CD4-positive, CD25-positive, alpha-beta regulatory T cell (primary cell): Measurements from ENCODE around the gene SEC61A2. TPM values are rescaled to one million over a fixed set of nuclear protein-coding genes. Genes with fewer than 3 reads are reported as not detected.

ENCODE experiments used
- ATAC-seq, 2 donors: fragments of 150-1000 bp; cut with Tn5 transposase; one replicate each; pipeline ENCODE4 v1.10.0; 2021; ENCODE audit warnings: low read depth in 2 of 2, moderate number of reproducible peaks in 2 of 2, moderate library complexity in 1 of 2
- DNase-seq, 3 donors: peaks; one replicate each; pipeline versions ENCODE4 v3.0.0 to v3.0.0-alpha.2; 2012 to 2022; ENCODE audit warnings: mixed read lengths in 1 of 3
- H3K27ac ChIP-seq: one replicate; pipeline ENCODE4 v1.7.0; 2013; ENCODE audit warnings: mild to moderate bottlenecking, low read length; ENCODE audit not compliant: insufficient read depth, poor library complexity, severe bottlenecking
- H3K27me3 ChIP-seq: one replicate; pipeline ENCODE4 v1.7.0; 2013; ENCODE audit warnings: low read length; ENCODE audit not compliant: control insufficient read depth, insufficient read depth
- H3K36me3 ChIP-seq: one replicate; pipeline ENCODE4 v1.7.0; 2013; ENCODE audit warnings: mild to moderate bottlenecking, low read length, moderate library complexity; ENCODE audit not compliant: control insufficient read depth, insufficient read depth
- H3K4me1 ChIP-seq: 2 replicates; pipeline ENCODE4 v1.7.0; 2013; ENCODE audit warnings: mild to moderate bottlenecking, low read length; ENCODE audit not compliant: insufficient read depth, control insufficient read depth, poor library complexity, severe bottlenecking
- H3K4me3 ChIP-seq: one replicate; pipeline ENCODE4 v1.7.0; 2013; ENCODE audit warnings: low read depth, mild to moderate bottlenecking, low read length, moderate library complexity
- H3K9me3 ChIP-seq, 2 experiments: 1 replicate in 1 of 2; 2 replicates in 1 of 2; pipeline ENCODE4 v1.7.0; 2013; ENCODE audit warnings: low read length in 2 of 2, mild to moderate bottlenecking in 1 of 2, moderate library complexity in 1 of 2; ENCODE audit not compliant: control insufficient read depth in 2 of 2
- H3K27ac Mint-ChIP-seq, 3 donors: one replicate each; pipeline ENCODE4 v1.8.0; 2020 to 2022; ENCODE audit warnings: mild to moderate bottlenecking in 3 of 3, mixed read lengths in 3 of 3, moderate library complexity in 2 of 3
- H3K27me3 Mint-ChIP-seq: one replicate; pipeline ENCODE4 v1.8.0; 2022; ENCODE audit warnings: mild to moderate bottlenecking, mixed read lengths
- H3K36me3 Mint-ChIP-seq: one replicate; pipeline ENCODE4 v1.8.0; 2020; ENCODE audit warnings: mixed read lengths
- H3K4me1 Mint-ChIP-seq, 4 donors: one replicate each; pipeline ENCODE4 v1.8.0; 2020 to 2022; ENCODE audit warnings: mixed read lengths in 4 of 4, mild to moderate bottlenecking in 1 of 4
- H3K4me3 Mint-ChIP-seq, 4 donors: one replicate each; pipeline ENCODE4 v1.8.0; 2020 to 2022; ENCODE audit warnings: mild to moderate bottlenecking in 4 of 4, mixed read lengths in 4 of 4, moderate library complexity in 3 of 4
- H3K9me3 Mint-ChIP-seq, 7 donors: one replicate each; pipeline ENCODE4 v1.8.0; 2020 to 2022; ENCODE audit warnings: mixed read lengths in 7 of 7, mild to moderate bottlenecking in 3 of 7, moderate library complexity in 2 of 7
- polyA plus RNA-seq, 4 donors: library from polyadenylated mRNA; unstranded; fragments of 300-500 nt; fragmentation: Illumina TruSeq; gene quantifications; one replicate each; pipeline ENCODE4 v1.2.3, GENCODE V29; 2021
- total RNA-seq: library from RNA; stranded (reverse); gene quantifications from one replicate; pipeline ENCODE4 v1.2.3, GENCODE V29; 2022

SEC61A2 gene
- total and polyA plus RNA-seq, 5 donors from 2014 or later: 1.6 to 25.2 (median 3.1) TPM

DNA sequence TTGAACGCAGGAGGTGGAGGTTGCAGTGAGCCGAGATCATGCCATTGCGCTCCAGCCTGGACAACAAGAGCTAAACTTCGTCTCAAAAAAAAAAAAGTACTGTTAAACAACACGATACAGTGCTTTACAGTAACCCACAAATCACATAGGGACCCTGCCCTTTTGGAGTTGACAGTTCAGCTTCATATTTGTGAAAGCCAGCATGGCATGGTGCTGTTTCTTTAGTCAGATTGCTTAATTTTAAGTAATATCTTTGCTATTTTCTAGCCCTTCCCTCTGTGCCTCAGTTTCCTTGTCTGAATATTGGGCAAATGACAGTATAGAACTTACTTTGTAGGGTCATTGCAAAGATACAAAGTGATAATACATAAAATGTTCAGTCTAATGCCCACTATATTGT, 71.4 kb downstream of the SEC61A2 start:
- H3K4me1 Mint-ChIP-seq: peaks cover 20 to 55% (median 44%) of the 10 kb centered on the region in 4 donors
- Histone ChIP-seq H3K36me3 (peaks cover 48% of the 10 kb centered on the region), H3K27ac (no peak overlapping the region)

DNA sequence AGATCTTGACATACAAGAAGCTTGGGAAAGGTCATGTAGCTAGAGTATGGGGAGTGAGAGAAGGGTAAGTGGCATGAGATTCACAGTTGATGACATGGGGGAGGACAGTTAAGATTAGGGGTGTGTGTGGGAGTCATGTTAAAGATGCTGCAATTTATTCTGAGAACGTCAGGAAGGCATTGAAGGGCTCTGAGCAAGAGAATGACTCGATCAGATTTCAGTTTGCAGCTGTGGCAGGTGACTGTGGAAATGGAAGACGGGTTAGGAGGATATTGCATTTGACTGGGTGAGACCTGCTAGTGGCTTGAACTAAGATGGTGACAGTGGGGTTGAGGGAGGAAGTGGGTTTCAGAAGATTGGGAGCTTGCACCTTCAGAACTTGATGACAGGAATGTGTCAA, 72.1 kb downstream of the SEC61A2 start:
- H3K4me3 ChIP-seq: no peak overlapping the region
- no peak overlapping the region for H3K27ac ChIP-seq
- peaks cover 4% of the 10 kb centered on the region for H3K27me3 Mint-ChIP-seq
- DNase-seq: no peak
- H3K9me3 ChIP-seq: no peaks in the 10 kb centered on the region
- no peak overlapping the region for H3K27ac Mint-ChIP-seq
- H3K4me3 Mint-ChIP-seq: no peak overlapping the region
- no peak for ATAC-seq
- H3K9me3 Mint-ChIP-seq: peaks cover 0 to 3% (median 0%) of the 10 kb centered on the region in 7 donors
- H3K36me3 ChIP-seq: peaks cover 52% of the 10 kb centered on the region
- peaks cover 27% of the 10 kb centered on the region for H3K36me3 Mint-ChIP-seq
- no peaks in the 10 kb centered on the region for H3K27me3 ChIP-seq
- H3K4me1 Mint-ChIP-seq: peaks cover 17 to 52% (median 40%) of the 10 kb centered on the region in 4 donors
- H3K4me1 ChIP-seq: peaks cover 25% of the 10 kb centered on the region

More for the DNA sequence above, 71.4 kb downstream of the SEC61A2 start:
- Mint-ChIP-seq H3K4me3 (no peak overlapping the region), H3K9me3 (peaks cover 0 to 3% (median 0%) of the 10 kb centered on the region in 7 donors), H3K36me3 (peaks cover 27% of the 10 kb centered on the region), H3K27me3 (peaks cover 4% of the 10 kb centered on the region), H3K27ac (no peak overlapping the region)
- Histone ChIP-seq H3K4me3 (no peak overlapping the region), H3K4me1 (peaks cover 28% of the 10 kb centered on the region), H3K9me3 (no peaks in the 10 kb centered on the region), H3K27me3 (no peaks in the 10 kb centered on the region)
- ATAC-seq (no peak), DNase-seq (no peak)

DNA sequence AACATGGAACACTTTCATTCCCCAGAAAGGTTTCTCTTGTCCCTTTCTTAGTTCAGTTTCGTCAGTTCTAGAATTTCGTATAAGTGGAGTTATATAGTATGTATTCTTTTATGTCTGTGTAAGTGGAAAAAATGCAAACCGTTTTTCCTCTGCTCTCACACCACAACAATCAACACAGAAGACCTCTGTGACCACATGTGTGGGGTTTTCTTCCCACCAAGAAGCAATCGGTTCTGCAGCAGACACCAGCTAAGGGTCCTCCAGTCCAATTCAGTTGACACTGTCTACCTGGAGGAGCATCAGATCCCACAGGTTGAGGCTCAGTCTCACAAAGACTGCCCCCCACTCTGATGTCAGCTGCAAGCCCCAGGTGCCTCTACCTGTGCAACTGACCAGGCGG, 72.7 kb downstream of the SEC61A2 start:
- Mint-ChIP-seq H3K4me3 (no peak overlapping the region), H3K4me1 (peaks cover 14 to 48% (median 39%) of the 10 kb centered on the region in 4 donors), H3K27ac (no peak overlapping the region), H3K36me3 (peaks cover 31% of the 10 kb centered on the region), H3K27me3 (peaks cover 4% of the 10 kb centered on the region), H3K9me3 (peaks cover 0 to 3% (median 0%) of the 10 kb centered on the region in 7 donors)
- H3K27ac ChIP-seq: no peak overlapping the region
- peaks cover 18% of the 10 kb centered on the region for H3K4me1 ChIP-seq
- no peak for DNase-seq
- no peaks in the 10 kb centered on the region for H3K27me3 ChIP-seq
- peak in 1 of 2 donors; percentile 11 for ATAC-seq
- H3K4me3 ChIP-seq: no peak overlapping the region
- H3K36me3 ChIP-seq: peaks cover 52% of the 10 kb centered on the region
- no peaks in the 10 kb centered on the region for H3K9me3 ChIP-seq

DNA sequence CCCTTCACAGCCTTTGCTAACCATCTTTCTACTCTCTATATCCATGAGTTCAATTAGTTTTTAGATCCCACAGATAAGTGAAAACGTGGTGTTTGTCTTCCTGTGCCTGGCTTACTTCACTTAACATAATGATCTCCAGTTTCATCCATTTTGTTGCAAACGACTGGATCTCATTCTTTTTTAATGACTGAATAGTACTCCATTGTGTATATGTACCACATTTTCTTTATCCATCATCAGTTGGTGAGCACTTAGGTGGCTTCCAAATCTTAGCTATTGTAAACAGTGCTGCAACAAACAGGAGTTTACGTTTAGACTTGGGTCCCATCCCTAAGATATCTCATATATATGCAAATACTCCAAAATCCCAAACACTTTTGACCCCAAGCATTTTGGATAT, 75.6 kb downstream of the SEC61A2 start:
- peaks cover 45% of the 10 kb centered on the region for H3K36me3 Mint-ChIP-seq
- H3K4me3 Mint-ChIP-seq: peak overlapping the region in 1 of 4 donors; percentile 44
- no peak for ATAC-seq

DNA sequence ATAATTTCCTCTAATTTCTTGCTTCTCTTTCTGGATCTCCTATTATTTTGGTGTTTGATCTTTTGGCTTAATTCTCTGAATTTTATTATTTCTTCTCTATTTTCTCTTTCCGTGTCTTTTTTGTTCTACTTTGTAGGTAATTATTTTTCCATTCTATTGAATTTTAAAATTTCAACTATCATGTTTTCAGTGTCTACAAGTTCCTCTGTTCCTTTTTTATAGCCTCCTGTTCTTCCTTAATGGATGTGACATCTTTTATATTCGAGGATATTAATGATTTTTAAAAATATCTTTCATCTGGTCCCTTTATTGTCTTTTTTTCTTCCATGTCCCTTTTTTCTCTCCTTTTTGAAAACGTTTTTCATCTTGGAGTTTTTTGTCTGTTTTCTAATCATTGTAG, 77.6 kb downstream of the SEC61A2 start:
- peaks cover 48% of the 10 kb centered on the region for H3K36me3 Mint-ChIP-seq
- H3K9me3 Mint-ChIP-seq: peaks cover 0 to 3% (median 0%) of the 10 kb centered on the region in 7 donors

More for the DNA sequence above, 75.6 kb downstream of the SEC61A2 start:
- Mint-ChIP-seq H3K27me3 (no peaks in the 10 kb centered on the region), H3K27ac (peak overlapping the region in 1 of 3 donors; percentile 16), H3K4me1 (peaks cover 8 to 45% (median 37%) of the 10 kb centered on the region in 4 donors), H3K9me3 (peaks cover 0 to 3% (median 0%) of the 10 kb centered on the region in 7 donors)
- no peaks in the 10 kb centered on the region for H3K27me3 ChIP-seq
- peaks cover 69% of the 10 kb centered on the region for H3K36me3 ChIP-seq
- no peak for DNase-seq
- H3K9me3 ChIP-seq: no peaks in the 10 kb centered on the region
- H3K4me1 ChIP-seq: no peaks in the 10 kb centered on the region
- H3K27ac ChIP-seq: no peak overlapping the region
- no peak overlapping the region for H3K4me3 ChIP-seq

DNA sequence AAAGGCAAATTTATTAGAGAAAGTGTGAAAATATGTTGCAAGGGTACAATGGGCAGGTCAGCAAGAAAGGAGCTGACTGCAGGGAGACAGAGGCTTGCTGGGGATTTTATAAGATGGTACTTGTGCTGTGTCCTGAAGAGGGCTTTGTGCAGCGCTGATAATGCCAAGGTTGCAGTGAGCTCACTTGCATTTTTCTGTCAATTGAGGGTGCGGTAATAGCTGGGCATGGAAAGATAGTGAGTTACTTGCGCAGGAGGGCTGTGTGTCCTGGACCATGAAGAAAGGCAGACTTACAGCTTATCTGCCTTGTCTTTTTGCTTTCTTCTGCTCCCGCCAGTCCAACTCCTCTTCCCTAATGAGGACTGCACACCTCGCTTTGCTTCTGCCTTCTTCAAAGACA, 79.0 kb downstream of the SEC61A2 start:
- no peaks in the 10 kb centered on the region for H3K27me3 Mint-ChIP-seq

More for the DNA sequence above, 77.6 kb downstream of the SEC61A2 start:
- Histone ChIP-seq H3K36me3 (peaks cover 75% of the 10 kb centered on the region), H3K9me3 (no peaks in the 10 kb centered on the region), H3K27ac (no peak overlapping the region), H3K27me3 (no peaks in the 10 kb centered on the region), H3K4me3 (no peak overlapping the region), H3K4me1 (no peaks in the 10 kb centered on the region)
- H3K4me3 Mint-ChIP-seq: peak overlapping the region in 1 of 4 donors; percentile 47
- peaks cover 8 to 33% (median 27%) of the 10 kb centered on the region in 4 donors for H3K4me1 Mint-ChIP-seq
- DNase-seq: no peak
- H3K27me3 Mint-ChIP-seq: no peaks in the 10 kb centered on the region
- no peak for ATAC-seq
- H3K27ac Mint-ChIP-seq: no peak overlapping the region

DNA sequence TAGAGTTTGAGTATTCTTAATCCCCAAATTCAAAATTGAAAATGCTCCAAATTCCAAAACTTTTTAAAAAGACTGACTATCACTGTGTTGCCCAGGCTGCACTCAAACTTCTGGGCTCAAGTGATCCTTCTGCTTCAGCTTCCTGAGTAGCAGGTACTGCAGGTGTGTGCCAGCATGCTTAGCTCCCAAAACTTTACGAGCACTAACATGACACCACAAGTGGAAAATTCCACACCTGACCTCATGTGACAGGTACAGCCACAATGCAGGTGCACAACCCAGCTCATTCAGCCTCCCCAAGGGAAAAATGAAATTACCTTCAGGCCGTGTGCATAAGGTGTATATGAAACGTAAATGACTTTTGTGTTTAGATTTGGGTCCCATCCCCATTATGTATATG, 83.0 kb downstream of the SEC61A2 start:
- Histone ChIP-seq H3K4me3 (no peak overlapping the region), H3K9me3 (no peaks in the 10 kb centered on the region), H3K27me3 (no peaks in the 10 kb centered on the region), H3K4me1 (peaks cover 6% of the 10 kb centered on the region), H3K36me3 (peaks cover 65% of the 10 kb centered on the region), H3K27ac (no peak overlapping the region)
- peaks cover 45% of the 10 kb centered on the region for H3K36me3 Mint-ChIP-seq
- peak overlapping the region in 1 of 3 donors; percentile 29 for H3K27ac Mint-ChIP-seq
- no peaks in the 10 kb centered on the region for H3K9me3 Mint-ChIP-seq
- ATAC-seq (no peak), DNase-seq (no peak)
- peaks cover 25 to 35% (median 32%) of the 10 kb centered on the region in 4 donors for H3K4me1 Mint-ChIP-seq
- H3K27me3 Mint-ChIP-seq: no peaks in the 10 kb centered on the region
- no peak overlapping the region for H3K4me3 Mint-ChIP-seq

More for the DNA sequence above, 79.0 kb downstream of the SEC61A2 start:
- Histone ChIP-seq H3K27me3 (no peaks in the 10 kb centered on the region), H3K9me3 (no peaks in the 10 kb centered on the region), H3K27ac (no peak overlapping the region), H3K36me3 (peaks cover 68% of the 10 kb centered on the region), H3K4me3 (no peak overlapping the region), H3K4me1 (no peaks in the 10 kb centered on the region)
- no peak for ATAC-seq
- Mint-ChIP-seq H3K4me1 (peaks cover 14 to 32% (median 23%) of the 10 kb centered on the region in 4 donors), H3K36me3 (peaks cover 47% of the 10 kb centered on the region), H3K4me3 (no peak overlapping the region), H3K9me3 (peaks cover 0 to 3% (median 0%) of the 10 kb centered on the region in 7 donors), H3K27ac (peak overlapping the region in 2 of 3 donors; percentile 29 to 67)
- no peak for DNase-seq

DNA sequence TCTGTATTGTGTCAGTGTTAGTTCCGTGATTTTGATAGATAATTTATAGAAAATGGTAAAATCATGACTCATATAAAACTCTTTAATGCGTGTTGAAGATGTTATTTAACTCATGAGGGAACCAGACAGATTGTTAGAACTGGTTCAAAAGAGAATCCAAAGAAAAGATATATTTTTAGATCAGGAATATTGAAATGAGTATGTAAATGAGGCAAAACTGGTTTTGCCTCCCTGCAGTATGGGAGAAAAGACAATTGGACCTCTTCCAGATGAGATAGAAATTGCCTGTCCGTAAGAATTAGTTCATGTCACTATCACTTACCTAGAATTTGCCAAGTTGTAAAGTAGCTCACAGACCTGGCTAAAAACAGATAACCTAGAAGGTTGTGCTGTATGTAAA, 84.1 kb downstream of the SEC61A2 start:
- no peak for ATAC-seq
- peaks cover 40% of the 10 kb centered on the region for H3K36me3 Mint-ChIP-seq
- peaks cover 65% of the 10 kb centered on the region for H3K36me3 ChIP-seq

More for the DNA sequence above, 84.1 kb downstream of the SEC61A2 start:
- Histone ChIP-seq H3K4me3 (no peak overlapping the region), H3K27ac (no peak overlapping the region), H3K27me3 (no peaks in the 10 kb centered on the region), H3K9me3 (no peaks in the 10 kb centered on the region), H3K4me1 (peaks cover 6% of the 10 kb centered on the region)
- H3K4me1 Mint-ChIP-seq: peaks cover 21 to 33% (median 27%) of the 10 kb centered on the region in 4 donors
- H3K9me3 Mint-ChIP-seq: no peaks in the 10 kb centered on the region
- H3K4me3 Mint-ChIP-seq: no peak overlapping the region
- H3K27ac Mint-ChIP-seq: peak overlapping the region in 1 of 3 donors; percentile 29
- H3K27me3 Mint-ChIP-seq: no peaks in the 10 kb centered on the region
- no peak for DNase-seq
